Measurements from ENCODE around the gene BMP7. TPM values are rescaled to one million over a fixed set of nuclear protein-coding genes. Genes with fewer than 3 reads are reported as not detected.

BMP7 gene
- total and polyA plus RNA-seq, 12 donors = 0.72 to 19.2 (median 4.1) TPM

GRCh38 chr20:57202309-57202708, 64.1 kb downstream of the BMP7 start:
- no peak for DNase-seq
- no peak for TF ChIP-seq CTCF (IDR thresholded peaks at IDR 0.05)
- no peak for ATAC-seq
- Histone ChIP-seq H3K4me3 (no peak overlapping the region), H3K4me1 (peaks cover 0 to 3% (median 0%) of the 10 kb centered on the region in 9 donors), H3K9me3 (peaks cover 0 to 8% (median 0%) of the 10 kb centered on the region in 11 donors), H3K27ac (no peak overlapping the region), H3K36me3 (no peaks in the 10 kb centered on the region), H3K27me3 (peaks cover 0 to 30% (median 10%) of the 10 kb centered on the region in 7 donors)
- 87 to 91% methylated on average over 14 of the region's 14 CpGs for WGBS, 2 donors
- intact Hi-C loops (cut with DNase I) = loop anchor here in 1 of 10 donors (10.0 kb wide), 1 partner anchor 108 kb away; no protein-coding TSS in a partner anchor

DNA sequence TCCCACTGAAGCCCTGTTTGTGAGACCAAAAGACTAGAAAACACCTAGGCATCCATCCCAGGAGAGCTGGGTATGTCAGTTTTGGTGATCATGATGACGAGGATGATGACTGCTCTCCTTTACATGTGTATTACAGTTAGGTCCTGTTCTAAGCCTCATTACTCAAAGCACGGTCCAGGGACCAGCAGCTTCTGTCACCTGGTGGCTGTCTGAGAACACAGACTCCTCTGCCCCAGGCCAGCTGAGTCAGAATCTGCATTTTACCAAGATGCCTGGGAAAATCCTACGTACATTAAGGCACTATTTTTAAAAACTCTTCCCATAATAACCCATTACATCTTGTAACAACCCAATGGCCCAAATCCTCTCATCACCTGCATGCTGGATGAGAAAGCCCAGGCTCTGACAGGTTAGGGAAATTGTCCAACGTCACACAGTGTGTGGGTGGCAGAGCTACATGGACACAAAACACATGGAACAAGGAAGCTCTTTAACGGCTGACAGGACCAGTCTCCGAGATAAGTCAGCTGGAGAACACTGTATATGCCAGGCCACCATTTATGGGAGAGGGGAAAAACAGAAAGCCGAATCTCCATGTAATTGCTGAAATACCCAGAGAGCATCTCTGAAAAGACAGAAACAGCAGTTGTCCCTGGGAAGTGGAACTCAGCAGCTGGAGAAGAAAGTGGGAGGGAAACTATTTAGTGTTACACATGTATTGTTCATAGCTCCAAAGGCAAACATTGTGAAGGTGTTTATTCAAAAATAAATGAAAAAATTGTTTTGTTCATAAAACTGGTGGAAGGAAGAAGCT, 65.4 kb downstream of the BMP7 start:
- Histone ChIP-seq H3K4me3 (no peak overlapping the region), H3K27me3 (peaks cover 0 to 40% (median 17%) of the 10 kb centered on the region in 7 donors), H3K9me3 (no peaks in the 10 kb centered on the region), H3K4me1 (peaks cover 0 to 3% (median 0%) of the 10 kb centered on the region in 9 donors), H3K36me3 (no peaks in the 10 kb centered on the region), H3K27ac (no peak overlapping the region)
- ATAC-seq (peak in 3 of 8 donors; percentile 35 to 72 (median 65)), DNase-seq (no peak)
- TF ChIP-seq CTCF (IDR thresholded peaks at IDR 0.05) = no peak
- WGBS, 2 donors = 26 to 35% methylated on average over 7 of the region's 7 CpGs
- intact Hi-C loops (cut with DNase I) = loop anchor here in 2 of 10 donors (2.0 to 10.0 kb wide), 2 partner anchors 106 to 108 kb away; no protein-coding TSS in a partner anchor

DNA sequence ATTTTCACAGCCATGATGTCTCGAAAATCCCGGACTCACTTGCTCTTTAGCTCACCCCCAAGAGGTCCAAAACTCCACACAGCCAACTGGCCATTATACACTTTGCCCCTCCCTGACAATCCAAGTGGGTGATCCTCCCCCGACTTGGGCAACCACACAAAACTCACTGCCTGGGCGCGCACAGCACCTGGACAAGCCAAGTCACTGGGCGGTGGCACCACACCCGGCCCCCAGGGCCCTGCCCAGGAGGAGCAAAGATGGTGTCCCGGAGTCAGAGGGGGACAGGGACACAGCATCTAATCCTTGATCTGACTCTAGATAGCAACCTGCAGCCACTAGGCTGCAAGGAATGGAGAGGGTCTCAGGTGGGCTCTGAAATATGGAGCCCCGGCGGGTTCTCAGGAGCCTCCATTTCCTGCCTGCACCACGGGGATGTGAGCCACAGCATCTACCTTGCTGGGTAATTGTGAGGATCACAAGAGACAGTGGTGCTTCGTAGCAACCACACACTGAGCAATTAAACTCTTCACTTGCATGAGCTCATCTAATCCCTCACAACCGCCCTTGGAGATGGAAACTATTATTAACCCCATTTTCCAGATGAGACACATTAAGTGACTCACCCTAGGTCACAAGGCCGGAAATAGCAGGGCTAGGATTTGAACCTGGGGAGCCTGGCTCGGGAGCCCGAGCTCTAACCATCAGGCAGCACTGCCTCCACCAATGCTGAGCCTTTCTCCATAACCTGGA, 66.6 kb downstream of the BMP7 start:
- no peak overlapping the region for H3K27ac ChIP-seq
- no peaks in the 10 kb centered on the region for H3K36me3 ChIP-seq
- H3K4me3 ChIP-seq = no peak overlapping the region
- H3K9me3 ChIP-seq = no peaks in the 10 kb centered on the region
- no peak for TF ChIP-seq CTCF (IDR thresholded peaks at IDR 0.05)
- peaks cover 0 to 3% (median 0%) of the 10 kb centered on the region in 9 donors for H3K4me1 ChIP-seq
- 86 to 90% methylated on average over 16 of the region's 16 CpGs for WGBS, 2 donors
- no peak for DNase-seq
- peaks cover 0 to 41% (median 17%) of the 10 kb centered on the region in 7 donors for H3K27me3 ChIP-seq
- intact Hi-C loops (cut with DNase I) = loop anchor here in 2 of 10 donors (2.0 to 10.0 kb wide), 2 partner anchors 105 to 107 kb away; no protein-coding TSS in a partner anchor
- ATAC-seq = no peak
